Memory B cell (primary cell): ENCODE results near the gene LTB4R.

Experiments used
- ATAC-seq: fragments of 150-1000 bp; cut with Tn5 transposase; 2 replicates; pipeline ENCODE4 v1.10.0; 2021; ENCODE audit warnings: low read depth, mild to moderate bottlenecking, moderate library complexity
- DNase-seq, 2 donors: peaks; one replicate each; pipeline ENCODE4 v3.0.0; 2022; ENCODE audit warnings: low spot score in 2 of 2
- H3K27ac Mint-ChIP-seq: one replicate; pipeline ENCODE4 v1.8.0; 2022; ENCODE audit warnings: mild to moderate bottlenecking, moderate library complexity, mixed read lengths
- H3K27me3 Mint-ChIP-seq: one replicate; pipeline ENCODE4 v1.8.0; 2022; ENCODE audit warnings: mixed read lengths
- H3K36me3 Mint-ChIP-seq: one replicate; pipeline ENCODE4 v1.8.0; 2022; ENCODE audit warnings: mild to moderate bottlenecking, mixed read lengths
- H3K4me1 Mint-ChIP-seq: one replicate; pipeline ENCODE4 v1.8.0; 2022; ENCODE audit warnings: mixed read lengths
- H3K4me3 Mint-ChIP-seq: one replicate; pipeline ENCODE4 v1.8.0; 2022; ENCODE audit warnings: mild to moderate bottlenecking, moderate library complexity, mixed read lengths
- H3K9me3 Mint-ChIP-seq: one replicate; pipeline ENCODE4 v1.8.0; 2022; ENCODE audit warnings: mixed read lengths

Gene LTB4R

DNA sequence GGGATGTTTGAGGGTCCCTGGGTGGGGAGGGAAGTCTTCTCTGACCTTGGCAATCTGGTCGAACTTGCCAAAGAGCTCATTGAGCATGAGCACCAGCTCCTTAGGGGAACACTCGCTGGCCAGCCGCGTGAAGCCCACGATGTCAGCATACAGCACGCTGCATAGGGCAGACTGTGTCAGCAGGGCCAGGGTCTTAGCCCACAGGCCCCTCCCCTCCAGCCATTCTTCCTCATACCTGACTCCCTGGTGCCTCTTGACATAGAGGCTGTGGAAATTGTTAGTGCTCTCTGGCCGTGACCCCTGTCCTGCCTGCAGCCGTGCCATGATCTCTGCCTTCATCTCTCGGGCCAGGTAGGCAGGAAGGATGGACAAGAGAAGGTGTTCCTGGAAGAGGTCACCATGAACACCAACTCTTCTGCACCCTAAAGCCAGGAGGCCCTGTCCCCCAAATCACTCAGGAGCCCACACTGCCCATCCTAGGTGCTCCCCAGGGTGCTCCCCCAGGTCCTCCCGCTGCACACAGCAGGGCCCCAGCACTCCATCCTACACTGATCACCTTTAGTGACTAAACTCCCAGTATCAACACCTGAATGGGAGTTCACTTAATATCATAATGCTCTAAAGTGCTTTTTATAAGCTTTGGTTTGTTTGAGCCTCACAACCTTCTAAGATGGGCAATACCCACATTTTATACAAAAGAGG is 19.8 kb downstream of the LTB4R start:
- Mint-ChIP-seq H3K36me3 (peaks cover 6% of the 10 kb centered on the region), H3K4me3 (no peak overlapping the region), H3K4me1 (peaks cover 24% of the 10 kb centered on the region), H3K27ac (no peak overlapping the region), H3K27me3 (peaks cover 10% of the 10 kb centered on the region), H3K9me3 (no peaks in the 10 kb centered on the region)
- DNase-seq (no peak), ATAC-seq (no peak)

DNA sequence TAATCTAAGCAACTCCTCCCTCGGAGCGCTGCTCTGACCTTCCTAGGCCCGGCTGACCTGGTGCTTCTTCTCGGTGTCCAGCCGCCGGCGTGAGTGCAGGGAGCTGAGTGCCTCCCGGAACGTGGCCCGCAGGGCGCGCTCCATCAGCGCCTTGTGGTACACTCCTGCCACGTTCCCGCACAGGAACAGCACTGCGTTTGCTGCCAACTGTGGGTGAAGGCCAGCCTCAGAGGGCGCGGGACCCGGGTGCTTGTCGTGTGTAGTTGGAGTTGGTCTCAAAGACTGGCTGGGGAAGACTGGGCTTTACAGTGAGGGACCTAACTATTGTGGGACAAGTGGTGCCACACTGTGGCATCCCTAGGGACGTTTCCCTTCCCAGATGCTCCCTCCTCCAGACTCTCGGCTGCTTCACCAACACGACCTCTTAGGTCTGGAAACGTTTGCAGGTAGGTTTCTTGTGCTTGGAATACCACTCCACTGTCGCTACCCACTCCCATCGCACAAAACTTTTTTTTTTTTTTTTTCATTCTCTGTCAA is 20.5 kb downstream of the LTB4R start:
- Mint-ChIP-seq H3K4me3 (peak overlapping the region; percentile 87), H3K4me1 (peaks cover 24% of the 10 kb centered on the region), H3K36me3 (peaks cover 11% of the 10 kb centered on the region), H3K27me3 (peaks cover 10% of the 10 kb centered on the region), H3K27ac (peak overlapping the region; percentile 16), H3K9me3 (no peaks in the 10 kb centered on the region)
- DNase-seq (no peak), ATAC-seq (no peak)

DNA sequence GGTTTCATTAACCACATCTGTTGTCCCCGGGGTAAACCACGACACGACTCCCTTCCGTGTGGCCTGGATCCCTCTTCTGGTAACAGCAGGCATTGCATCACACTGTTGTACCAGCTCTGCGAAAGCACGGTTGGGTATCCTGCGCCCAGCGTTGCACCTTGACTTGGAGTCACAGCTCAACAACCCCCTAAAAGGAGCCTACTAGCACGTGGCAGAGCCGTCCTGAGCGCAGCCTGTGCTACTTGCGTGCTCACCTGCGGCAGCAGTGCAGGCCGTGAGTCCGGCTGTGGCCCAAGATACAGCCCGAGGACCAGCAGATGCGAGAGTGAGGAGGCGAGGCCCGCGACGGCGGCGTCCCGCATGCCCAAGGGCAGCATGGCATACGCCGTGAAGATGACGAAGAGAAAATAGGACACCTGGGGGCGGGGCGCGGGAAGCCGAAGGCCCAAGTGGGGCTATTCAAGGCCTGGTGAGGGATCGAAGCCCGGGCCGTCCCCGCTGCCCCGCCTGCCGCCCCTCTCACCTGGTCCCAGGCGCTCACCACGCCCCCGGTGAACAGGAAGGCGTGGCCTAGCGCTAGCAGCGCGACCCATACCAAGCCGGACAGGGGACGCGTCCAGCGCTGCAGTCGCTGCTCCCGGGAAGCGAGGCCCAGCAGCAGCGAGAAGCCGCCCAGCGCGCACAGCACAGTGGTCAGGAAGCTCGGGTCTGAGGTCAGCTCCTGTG is 21.1 kb downstream of the LTB4R start:
- DNase-seq (peak; percentile 80 to 87), ATAC-seq (peak; percentile 87)
- Mint-ChIP-seq H3K9me3 (no peaks in the 10 kb centered on the region), H3K27ac (peak overlapping the region; percentile 16), H3K27me3 (peaks cover 10% of the 10 kb centered on the region), H3K4me3 (peak overlapping the region; percentile 87), H3K4me1 (peaks cover 21% of the 10 kb centered on the region), H3K36me3 (peaks cover 16% of the 10 kb centered on the region)

DNA sequence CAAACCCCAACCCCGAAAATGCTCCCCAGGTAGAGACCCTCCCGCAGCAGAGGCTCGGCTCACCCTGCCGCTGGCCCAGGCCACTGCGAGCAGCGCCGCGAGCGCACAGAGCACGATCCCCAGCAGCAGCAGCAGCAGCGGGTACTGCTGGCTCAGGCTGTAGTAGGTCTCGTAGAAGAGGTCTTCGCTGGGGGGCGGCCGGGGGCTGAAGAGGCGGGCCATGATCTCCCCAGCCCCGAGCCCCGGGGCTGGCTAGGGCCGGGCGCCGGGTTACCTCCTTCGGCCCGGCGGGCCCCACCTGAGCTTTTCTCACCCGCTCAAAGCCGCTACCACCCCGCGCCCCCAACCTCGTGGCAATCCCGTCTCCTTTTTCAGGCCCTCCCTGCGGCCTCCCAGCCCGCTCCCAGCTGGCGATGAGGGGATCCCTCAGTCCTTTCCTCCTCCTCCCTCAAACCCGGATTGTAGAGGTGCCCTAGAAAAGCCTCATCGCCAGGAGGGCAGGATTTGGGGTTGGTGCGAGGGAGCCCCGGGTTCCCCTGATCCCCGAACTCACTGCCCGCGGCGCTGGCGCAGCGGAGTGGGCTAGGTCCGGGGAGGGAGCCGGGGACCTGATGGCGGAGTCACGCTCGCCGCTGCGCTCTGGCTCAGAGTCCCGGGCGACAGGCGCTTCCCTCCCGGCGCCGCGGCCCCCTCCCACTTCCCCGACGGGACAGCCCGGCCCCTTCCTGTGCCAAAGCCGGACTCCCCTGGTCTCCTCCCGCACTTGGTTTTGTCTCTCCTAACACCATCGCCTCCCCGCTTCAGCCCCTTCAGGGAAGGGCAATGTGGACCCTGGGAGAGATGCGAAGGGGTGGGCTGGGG is 23.4 kb downstream of the LTB4R start, which contains the start of gene ADCY4:
Gene ADCY4, minus strand, starts transcription at position 641 of the 861 bp plus-strand sequence. Its CDS starts 419 bp downstream, at position 222.
- H3K9me3 Mint-ChIP-seq = no peaks in the 10 kb centered on the region
- H3K36me3 Mint-ChIP-seq = peaks cover 25% of the 10 kb centered on the region
- DNase-seq = peak in 1 of 2 donors; percentile 57
- peaks cover 22% of the 10 kb centered on the region for H3K4me1 Mint-ChIP-seq
- H3K27me3 Mint-ChIP-seq = peaks cover 10% of the 10 kb centered on the region
- peak within 1 kb of the TSS; percentile 27 for H3K4me3 Mint-ChIP-seq
- no peak within 1 kb of the TSS for H3K27ac Mint-ChIP-seq
- ATAC-seq = peak; percentile 10

DNA sequence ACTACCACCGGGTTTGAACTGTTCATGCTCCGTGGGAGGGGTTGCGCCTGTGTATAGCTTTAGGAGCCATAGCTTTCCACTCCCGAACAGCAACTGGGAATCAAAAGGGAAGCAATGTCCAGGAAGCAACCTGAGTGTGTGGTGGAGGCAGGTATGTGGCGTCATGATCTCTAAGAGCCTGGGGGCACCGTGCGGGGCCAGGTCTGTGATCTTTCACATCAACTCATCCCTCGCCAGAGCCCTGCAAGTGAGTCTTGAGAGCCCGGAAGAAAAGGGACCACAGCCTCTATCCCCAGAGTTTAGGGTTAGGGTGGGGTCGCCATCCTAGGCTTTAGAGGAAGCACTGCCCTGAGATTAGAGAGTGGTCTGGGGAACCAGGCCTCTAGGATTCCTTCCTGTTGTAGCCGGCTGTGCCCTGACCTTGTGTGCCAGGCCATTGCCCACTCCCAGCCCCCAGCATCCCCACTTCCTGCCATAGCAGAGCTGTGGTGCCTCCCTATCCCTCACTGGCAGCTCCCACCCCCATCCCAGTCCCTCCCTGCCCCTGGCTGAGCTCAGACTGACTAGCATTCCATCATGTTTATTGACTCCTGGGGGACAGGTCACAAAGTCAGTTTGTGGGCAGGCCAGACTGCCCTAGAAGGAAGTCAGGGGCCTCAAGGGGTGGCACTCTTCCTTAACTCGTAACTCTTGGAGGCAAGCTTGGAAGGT is 24.3 kb downstream of the LTB4R start:
- ATAC-seq (no peak), DNase-seq (no peak)
- peaks cover 25% of the 10 kb centered on the region for H3K36me3 Mint-ChIP-seq
- no peaks in the 10 kb centered on the region for H3K9me3 Mint-ChIP-seq
- H3K27ac Mint-ChIP-seq = no peak overlapping the region
- H3K4me3 Mint-ChIP-seq = peak overlapping the region; percentile 8
- peaks cover 10% of the 10 kb centered on the region for H3K27me3 Mint-ChIP-seq
- H3K4me1 Mint-ChIP-seq = peaks cover 27% of the 10 kb centered on the region

DNA sequence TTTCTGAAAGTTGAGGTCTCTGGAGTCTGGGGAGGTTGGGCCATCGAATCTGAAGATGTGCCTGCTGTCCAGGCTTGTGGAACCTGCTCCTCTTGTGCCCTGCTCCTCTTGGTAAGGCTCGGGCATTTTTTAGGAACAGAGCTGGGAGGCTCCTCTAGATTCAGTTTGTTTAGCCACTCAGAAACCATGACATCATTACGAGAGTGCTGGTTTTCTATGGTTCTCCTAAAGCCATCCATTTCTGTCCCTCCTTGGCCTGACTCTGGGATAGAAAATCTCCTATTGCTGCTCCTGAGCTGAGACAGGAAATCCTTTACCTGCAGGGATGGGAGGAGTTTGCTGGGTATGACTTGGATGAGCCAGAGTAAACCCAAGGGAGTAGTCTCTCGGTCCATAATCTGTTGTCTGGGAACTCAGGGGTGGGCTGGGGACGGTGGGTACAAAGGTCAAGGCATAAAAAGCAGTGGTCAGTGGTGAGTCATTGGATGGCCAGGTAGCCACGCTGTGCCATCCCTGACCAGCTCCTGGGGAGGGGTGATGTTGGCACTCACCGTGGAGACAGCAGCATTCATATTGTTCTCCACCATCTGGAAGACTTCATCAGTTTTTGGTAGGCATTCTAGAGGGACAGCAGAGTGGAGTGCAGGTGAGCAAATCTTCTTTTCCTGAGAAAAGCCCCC is 26.0 kb downstream of the LTB4R start:
- Mint-ChIP-seq H3K4me3 (no peak overlapping the region), H3K27me3 (peaks cover 8% of the 10 kb centered on the region), H3K9me3 (no peaks in the 10 kb centered on the region), H3K36me3 (peaks cover 25% of the 10 kb centered on the region), H3K4me1 (peaks cover 23% of the 10 kb centered on the region), H3K27ac (no peak overlapping the region)
- no peak for ATAC-seq
- no peak for DNase-seq

DNA sequence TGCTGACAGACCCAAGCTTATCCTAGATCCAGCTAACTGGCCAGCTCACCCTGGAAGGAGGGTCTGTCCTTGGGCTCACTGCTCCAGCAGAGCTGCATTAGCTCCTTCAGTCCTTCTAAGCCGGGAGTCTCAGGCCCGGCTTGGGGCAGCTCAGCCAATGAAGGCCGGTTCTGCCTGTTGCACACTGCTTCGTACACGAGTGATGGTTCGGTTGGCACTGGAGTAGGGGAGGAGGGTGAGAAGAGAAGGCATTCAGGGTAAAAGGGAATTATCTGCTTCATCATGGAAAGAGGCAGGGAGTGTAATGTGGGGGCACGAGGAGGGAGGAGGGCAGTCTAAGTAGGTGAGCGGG is 26.5 kb downstream of the LTB4R start:
- Mint-ChIP-seq H3K4me1 (peaks cover 20% of the 10 kb centered on the region), H3K36me3 (peaks cover 25% of the 10 kb centered on the region), H3K4me3 (peak overlapping the region; percentile 91), H3K9me3 (no peaks in the 10 kb centered on the region), H3K27ac (no peak overlapping the region), H3K27me3 (peaks cover 7% of the 10 kb centered on the region)
- DNase-seq (no peak), ATAC-seq (no peak)

DNA sequence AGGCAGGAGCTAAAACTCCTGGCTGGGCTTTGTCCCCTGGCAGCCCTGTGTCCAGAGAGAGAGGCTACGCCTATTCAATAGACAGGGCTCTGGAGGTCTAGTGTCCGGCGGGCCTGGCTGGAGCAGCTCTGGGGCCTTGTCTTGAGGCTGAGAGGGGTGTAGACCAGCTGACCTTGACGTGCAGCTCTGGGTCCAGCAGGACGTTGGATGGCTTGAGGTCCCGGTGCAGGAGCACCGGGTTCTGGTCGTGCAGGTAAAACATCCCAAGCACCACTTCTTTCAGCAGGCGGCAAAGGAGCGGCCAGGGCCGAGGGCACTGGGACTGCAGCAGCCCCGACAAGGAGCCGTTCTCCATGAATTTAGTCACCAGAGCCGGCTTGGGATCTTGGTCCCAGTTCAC is 27.5 kb downstream of the LTB4R start:
- Mint-ChIP-seq H3K27ac (no peak overlapping the region), H3K4me3 (peak overlapping the region; percentile 91), H3K4me1 (peaks cover 20% of the 10 kb centered on the region), H3K9me3 (no peaks in the 10 kb centered on the region), H3K36me3 (peaks cover 25% of the 10 kb centered on the region), H3K27me3 (peaks cover 9% of the 10 kb centered on the region)
- DNase-seq (no peak), ATAC-seq (no peak)

DNA sequence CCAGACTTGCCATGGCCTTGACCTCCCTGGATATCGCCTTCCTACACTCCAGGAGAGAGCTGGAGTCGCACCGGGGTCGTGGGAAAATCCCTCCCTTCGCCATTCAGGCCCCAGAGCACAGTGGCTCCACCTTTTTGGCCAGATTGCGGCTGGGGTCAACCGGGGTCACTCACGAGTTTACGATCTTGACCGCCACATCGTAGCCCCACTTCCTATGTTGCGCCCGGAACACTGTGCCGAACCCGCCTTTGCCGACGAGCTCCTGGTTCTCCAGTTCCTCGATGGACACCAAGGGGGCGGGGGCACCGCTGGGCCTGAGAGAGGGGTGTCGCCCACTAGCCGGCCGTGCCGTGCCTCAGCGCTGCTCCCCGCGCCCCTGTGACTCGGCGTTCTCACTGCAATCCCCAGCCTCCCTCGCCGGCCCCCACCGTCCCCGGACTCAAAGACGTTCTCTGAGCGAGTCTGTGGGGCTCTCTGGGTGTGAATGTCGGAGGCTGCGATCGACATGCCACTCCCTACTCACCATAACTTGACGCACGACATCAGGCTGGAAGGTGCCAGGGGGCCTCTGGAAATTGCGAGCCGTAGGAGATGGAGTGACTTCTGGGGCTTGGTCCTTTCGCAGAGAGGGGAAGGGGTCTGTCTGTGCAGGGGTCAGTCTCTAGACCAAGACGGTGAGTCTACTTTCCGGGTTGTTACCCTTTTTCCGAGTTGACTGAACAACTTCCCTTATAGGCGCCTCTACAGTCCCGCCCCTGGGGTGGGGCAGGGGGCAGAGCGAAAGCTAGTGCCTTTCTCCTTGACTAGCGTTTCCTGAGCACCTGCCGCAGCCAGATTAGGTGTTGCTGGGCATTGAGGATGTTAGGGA is 28.2 kb downstream of the LTB4R start, which contains the start of gene RIPK3:
Gene RIPK3, minus strand, starts transcription at position 708 of the 868 bp plus-strand sequence. Its CDS starts 165 bp downstream, at position 543.
- H3K36me3 Mint-ChIP-seq = peaks cover 25% of the 10 kb centered on the region
- H3K4me1 Mint-ChIP-seq = peaks cover 20% of the 10 kb centered on the region
- no peaks in the 10 kb centered on the region for H3K9me3 Mint-ChIP-seq
- peaks cover 9% of the 10 kb centered on the region for H3K27me3 Mint-ChIP-seq
- H3K27ac Mint-ChIP-seq = peak within 1 kb of the TSS; percentile 78
- ATAC-seq (peak; percentile 96), DNase-seq (peak; percentile 58 to 61)
- H3K4me3 Mint-ChIP-seq = peak within 1 kb of the TSS; percentile 91

DNA sequence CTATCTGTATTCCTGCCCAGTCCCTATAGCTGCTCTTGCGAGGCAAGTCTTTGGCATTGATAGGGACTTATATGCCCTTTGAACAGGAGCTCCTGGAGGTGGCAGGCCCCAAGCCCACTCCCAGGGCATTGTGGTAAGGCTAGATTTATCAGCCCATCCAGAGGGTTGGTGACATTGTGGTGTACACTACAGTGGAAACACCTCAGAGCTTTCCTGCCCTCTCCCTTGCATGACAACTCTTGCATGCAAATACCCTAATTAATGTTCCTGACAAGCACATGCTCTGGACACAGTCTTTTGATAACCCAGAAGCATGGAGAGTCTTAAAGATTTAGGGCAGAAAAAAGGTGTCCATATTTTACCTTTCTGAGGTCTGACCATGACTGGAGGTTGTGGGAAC is 29.3 kb downstream of the LTB4R start:
- DNase-seq (no peak), ATAC-seq (no peak)
- Mint-ChIP-seq H3K4me3 (no peak overlapping the region), H3K9me3 (no peaks in the 10 kb centered on the region), H3K36me3 (peaks cover 20% of the 10 kb centered on the region), H3K27ac (no peak overlapping the region), H3K27me3 (peaks cover 8% of the 10 kb centered on the region), H3K4me1 (peaks cover 13% of the 10 kb centered on the region)

DNA sequence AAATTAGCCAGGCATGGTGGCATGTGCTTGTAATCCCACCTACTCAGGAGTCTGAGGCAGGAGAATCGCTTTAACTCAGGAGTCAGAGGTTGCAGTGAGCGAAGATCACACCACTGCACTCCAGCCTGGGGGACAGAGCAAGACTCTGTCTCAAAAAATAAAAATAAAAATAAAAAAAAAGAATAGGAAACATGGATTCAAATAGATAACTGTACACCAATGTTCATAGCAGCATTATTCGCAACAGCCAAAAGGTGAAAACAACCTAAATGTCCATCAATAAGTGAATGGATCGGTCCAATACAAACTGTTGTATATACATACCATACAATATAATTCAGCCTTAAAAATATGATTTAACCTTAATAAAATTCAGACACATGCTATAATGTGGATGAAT is 31.6 kb downstream of the LTB4R start:
- Mint-ChIP-seq H3K4me1 (peaks cover 11% of the 10 kb centered on the region), H3K27me3 (peaks cover 12% of the 10 kb centered on the region), H3K36me3 (peaks cover 5% of the 10 kb centered on the region), H3K4me3 (no peak overlapping the region), H3K27ac (no peak overlapping the region), H3K9me3 (no peaks in the 10 kb centered on the region)
- no peak for DNase-seq
- ATAC-seq = no peak
